ENCODE measurements around the gene SART3.
"Not testable (repeated sequence)": the region's sequence is repeated elsewhere in the genome, so short reads cannot be mapped to it uniquely, and the experiment has no call there.

DNA sequence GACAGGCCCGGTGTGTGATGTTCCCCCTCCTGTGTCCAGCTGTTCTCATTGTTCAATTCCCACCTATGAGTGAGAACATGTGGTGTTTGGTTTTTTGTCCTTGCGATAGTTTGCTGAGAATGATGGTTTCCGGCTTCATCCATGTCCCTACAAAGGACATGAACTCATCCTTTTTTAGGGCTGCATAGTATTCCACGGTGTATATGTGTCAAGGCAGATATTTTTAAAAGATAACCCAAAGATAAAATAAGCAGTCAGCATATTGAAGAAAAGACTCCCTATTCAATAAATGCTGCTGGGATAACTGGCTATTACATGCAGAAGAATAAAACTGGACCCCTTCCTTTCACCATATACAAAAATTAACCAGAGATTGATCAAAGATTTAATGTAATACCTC, 73.9 kb downstream of the SART3 start:
- TF ChIP-seq, protein P1, sequence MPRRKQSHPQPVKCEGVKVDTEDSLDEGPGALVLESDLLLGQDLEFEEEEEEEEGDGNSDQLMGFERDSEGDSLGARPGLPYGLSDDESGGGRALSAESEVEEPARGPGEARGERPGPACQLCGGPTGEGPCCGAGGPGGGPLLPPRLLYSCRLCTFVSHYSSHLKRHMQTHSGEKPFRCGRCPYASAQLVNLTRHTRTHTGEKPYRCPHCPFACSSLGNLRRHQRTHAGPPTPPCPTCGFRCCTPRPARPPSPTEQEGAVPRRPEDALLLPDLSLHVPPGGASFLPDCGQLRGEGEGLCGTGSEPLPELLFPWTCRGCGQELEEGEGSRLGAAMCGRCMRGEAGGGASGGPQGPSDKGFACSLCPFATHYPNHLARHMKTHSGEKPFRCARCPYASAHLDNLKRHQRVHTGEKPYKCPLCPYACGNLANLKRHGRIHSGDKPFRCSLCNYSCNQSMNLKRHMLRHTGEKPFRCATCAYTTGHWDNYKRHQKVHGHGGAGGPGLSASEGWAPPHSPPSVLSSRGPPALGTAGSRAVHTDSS (CRISPR knock-in tag; conservative IDR thresholded peaks at IDR 0.05): not testable (repeated sequence)
- TF ChIP-seq, protein P2, sequence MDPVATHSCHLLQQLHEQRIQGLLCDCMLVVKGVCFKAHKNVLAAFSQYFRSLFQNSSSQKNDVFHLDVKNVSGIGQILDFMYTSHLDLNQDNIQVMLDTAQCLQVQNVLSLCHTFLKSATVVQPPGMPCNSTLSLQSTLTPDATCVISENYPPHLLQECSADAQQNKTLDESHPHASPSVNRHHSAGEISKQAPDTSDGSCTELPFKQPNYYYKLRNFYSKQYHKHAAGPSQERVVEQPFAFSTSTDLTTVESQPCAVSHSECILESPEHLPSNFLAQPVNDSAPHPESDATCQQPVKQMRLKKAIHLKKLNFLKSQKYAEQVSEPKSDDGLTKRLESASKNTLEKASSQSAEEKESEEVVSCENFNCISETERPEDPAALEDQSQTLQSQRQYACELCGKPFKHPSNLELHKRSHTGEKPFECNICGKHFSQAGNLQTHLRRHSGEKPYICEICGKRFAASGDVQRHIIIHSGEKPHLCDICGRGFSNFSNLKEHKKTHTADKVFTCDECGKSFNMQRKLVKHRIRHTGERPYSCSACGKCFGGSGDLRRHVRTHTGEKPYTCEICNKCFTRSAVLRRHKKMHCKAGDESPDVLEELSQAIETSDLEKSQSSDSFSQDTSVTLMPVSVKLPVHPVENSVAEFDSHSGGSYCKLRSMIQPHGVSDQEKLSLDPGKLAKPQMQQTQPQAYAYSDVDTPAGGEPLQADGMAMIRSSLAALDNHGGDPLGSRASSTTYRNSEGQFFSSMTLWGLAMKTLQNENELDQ (CRISPR knock-in tag; IDR thresholded peaks at IDR 0.05; ENCODE audit: borderline replicate concordance): not testable (repeated sequence)

Data from HepG2 (cell line).